Fibroblast of upper back skin (primary cell): ENCODE data around the gene FAM240A.
"Not testable (repeated sequence)": the region's sequence is repeated elsewhere in the genome, so short reads cannot be mapped to it uniquely, and the experiment has no call there.

ENCODE experiments used
- DNase-seq: peaks from one replicate; pipeline ENCODE4 v3.0.0-alpha.2; 2013

The FAM240A gene

GRCh38 chr3:46587268-46587667, 25.1 kb upstream of the FAM240A start:
- not testable (repeated sequence) for DNase-seq

- DNase-seq = no peak
Measured at GRCh38 chr3:46593274-46593862, 19.0 kb upstream of the FAM240A start.

DNA sequence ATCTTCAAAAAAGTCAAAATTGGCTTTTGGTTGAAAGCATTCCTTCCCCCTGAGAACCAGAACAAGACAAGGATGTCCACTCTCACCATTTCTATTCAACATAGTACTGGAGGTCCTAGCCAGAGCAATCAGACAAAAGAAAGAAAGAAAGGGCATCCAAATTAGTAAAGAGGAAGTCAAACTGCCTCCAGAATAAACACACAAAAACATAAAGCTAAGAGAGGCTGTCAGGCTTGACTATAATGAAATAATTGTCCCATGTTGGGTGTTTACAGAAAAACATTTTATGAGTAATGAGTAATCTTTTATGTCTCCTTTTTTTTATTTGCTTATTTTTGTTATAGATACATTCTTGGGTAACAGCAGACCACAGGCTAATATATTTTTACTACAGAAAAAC, 18.3 kb upstream of the FAM240A start:
- DNase-seq = no peak

GRCh38 chr3:46594723-46595122, 17.6 kb upstream of the FAM240A start:
- DNase-seq = no peak

GRCh38 chr3:46595819-46596314, 16.5 kb upstream of the FAM240A start:
- no peak for DNase-seq

DNA sequence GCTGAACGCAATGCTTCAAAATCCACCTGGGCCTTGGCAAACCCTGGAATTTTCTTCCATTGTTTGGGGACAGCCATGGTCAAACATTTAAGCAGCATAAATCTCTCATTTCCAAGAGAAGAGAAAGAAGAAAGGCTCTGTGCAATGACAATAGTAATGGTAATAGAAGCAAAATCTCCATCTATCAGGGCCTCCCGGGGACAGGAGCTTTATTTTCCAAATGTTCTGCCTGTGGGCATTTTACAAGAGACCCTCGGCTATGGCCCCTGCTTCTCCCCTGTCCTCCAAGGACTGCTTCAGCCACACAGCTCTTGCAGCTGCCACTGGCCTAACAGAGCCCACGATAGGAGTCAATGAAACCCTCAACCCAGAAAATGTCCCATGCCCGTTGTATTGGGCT, 12.7 kb upstream of the FAM240A start:
- no peak for DNase-seq

DNA sequence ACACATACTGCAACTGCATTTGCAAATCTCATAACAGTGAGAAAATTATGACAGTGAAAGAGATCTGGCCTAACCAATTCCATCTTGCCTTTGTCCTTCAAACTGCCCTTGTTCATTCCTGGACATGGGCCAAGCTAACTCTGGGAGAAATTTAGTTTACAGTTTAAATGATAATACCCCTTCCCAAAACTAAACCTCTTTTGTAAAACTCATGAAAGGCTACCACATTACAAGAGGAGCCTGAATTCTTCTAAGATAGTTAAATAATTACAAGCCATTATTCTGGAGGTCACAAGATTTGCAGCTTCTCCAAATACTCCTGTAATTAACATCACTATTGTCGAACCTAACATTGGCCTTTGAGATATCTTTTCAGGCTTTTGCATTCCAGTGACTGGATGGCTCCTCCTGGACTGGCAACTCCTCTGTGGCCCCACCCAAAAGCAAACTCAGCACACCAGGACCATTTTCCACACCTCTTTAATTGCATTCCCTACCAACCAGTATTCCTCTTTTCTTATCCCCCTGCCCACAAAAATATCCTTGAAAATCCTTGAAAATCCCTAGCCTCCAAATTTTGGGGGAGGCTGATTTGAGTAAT, 8.8 kb upstream of the FAM240A start:
- DNase-seq = no peak

DNA sequence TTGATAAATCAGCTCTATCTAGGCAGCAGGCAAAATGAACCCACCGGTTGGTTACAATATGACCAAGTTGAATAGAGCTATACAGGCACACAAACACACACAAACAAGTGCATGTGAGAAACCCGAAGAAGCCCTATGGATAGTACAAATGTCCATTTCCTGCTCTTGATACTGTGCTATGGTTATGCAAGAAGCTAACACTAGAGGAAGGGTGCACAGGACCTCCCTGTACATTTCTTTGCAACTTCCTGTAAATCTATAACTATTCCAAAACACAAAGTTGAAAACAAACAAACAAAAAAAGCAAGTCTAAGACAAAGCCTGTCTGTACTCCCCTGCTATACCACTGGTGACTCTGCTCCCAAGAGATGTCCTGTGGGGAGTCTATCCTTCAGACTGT, 8.2 kb upstream of the FAM240A start:
- no peak for DNase-seq

GRCh38 chr3:46607603-46608028, 4.7 kb upstream of the FAM240A start:
- DNase-seq = peak; percentile 12

DNA sequence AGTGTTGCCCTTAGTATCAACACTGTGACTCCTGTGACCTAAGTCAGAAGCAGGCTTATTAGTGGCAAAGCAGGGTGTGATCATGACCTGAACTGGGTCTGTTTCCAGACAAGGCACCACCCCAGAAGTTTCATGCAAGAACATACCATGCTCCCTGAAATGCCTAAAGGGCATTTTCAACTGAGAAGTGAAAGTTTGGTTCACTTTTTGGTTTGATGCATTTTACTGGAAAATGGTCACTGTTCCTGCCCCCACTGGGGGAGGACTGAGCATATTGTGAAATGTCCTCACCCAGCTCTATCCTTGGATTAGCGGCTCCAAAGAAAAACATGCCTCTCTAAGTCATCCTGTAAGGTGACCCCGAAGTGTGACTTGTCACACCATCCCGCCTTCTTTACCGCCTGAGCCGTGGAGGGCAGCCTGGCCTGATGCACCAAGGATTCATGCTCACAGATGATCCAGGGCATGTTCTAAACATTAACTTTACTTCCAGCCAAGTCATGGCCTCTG, 3.1 kb upstream of the FAM240A start:
- DNase-seq = no peak

DNA sequence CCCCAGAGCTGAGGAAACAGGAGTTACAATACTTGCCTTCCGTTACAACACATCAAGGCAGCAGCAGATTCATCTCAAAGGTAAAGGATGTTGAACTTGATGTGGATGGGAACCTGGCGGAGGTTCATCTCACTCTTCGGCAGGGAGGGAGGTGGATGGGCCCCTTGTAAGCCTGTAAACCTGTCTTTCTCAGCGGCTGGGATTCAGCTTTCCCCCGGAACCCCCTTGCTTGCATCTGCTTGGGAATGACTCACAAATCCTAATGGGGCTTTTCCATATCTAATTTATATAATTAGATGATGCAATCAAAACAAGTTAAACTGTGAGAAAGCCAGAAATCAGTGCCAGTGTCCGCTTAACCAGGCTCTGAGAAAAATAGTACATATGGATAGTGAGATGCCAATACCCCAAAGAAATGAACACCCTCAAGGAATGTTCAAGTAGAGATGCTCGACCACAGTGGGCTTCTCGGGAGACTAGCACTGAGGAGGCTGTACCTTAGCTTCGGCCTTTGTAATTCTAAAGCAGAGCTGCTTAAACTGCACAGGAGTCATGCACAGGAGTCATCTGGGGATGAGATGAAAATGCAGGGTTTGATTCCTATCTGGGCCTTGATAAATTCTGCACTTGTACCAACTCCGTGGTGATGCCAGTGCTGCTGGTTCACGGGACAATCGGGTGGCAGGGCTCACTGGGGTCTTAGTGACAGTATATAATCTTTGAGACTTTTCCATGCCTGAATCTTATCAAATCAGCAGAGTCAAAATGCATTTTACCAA, 2.2 kb upstream of the FAM240A start:
- no peak for DNase-seq

DNA sequence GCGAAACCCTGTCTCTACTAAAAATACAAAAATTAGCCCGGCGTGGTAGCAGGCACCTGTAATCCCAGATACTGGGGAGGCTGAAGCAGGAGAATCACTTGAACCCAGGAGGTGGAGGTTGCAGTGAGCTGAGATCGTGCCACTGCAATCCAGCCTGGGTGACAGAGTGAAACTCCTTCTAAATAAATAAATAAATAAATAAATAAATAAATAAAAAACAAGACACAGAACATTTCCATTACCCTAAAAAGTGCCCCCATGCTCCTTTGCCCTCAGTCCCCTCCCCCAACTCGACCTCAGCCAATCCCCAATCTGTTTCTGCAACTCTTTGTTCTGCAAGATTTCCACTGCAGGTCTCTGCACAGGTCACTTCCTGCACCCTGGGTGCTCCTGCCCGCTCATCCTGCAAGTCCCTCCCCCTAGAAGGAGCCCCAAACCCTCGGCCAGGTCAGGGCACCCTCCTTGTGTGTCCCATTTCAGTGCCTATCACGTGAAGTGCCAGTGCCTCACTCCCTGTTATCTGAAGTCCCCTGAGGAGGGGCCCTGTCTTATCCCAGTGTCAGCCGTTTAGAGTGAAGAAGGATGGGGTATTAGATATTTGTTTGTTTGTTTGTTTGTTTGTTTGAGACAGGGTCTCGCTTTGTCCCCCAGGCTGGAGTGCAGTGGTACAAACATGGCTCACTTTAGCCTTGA, 1.1 kb downstream of the FAM240A start:
- DNase-seq = no peak

GRCh38 chr3:46614431-46614830, 2.1 kb downstream of the FAM240A start:
- DNase-seq = no peak

DNA sequence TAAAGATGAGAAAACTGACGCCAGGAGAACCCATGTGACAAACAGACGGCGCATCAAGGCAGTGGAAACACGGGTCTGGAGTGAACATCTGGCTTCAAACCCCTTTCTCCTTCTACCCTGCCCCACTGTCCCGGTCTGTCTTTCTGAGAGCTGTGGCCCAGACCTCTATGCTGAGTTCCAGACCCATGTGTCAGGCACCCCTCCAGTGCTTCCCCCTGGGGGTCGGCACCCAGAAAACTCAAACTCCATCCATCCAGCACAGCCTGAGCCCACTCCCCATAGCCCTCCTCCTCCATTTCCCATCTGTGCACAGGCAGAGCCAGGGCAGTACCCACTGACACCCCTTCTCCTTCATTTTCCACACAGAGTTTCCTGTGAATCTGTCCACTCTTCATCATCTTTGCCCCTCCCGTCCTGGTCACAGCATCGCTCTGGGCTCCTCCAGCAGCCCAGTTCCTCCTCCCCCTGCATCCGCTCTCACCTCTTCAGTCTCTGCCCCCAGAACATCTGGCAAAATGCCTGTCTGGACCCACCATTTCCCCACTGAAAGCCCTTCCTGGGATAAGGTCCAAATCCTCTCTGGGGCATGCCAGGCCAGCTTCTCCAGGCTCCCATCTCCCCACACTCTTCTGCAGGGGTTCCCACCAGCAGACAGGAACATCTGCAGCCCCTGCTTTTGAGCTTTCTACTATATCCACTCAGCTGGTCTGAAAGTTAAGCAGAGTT, 2.9 kb downstream of the FAM240A start:
- DNase-seq = no peak

DNA sequence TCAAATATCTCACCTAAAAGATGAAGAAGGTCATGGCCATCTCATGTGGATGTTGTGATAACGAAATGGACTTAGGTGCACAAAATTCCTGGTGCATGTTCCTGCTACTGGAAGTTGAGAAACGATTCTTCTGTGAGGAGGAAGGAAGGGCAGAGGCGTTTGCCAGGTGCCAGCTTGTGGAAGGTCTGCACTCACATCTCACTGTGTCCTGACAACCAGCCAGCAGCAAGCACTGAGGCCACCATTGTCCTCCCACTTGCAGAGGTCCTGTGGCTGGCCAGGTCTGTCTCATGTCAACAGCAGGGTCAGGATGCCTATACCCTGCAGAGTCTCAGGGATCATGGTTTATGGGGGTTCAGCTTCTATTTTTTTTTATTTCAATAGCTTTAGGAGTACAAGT, 3.7 kb downstream of the FAM240A start:
- no peak for DNase-seq

DNA sequence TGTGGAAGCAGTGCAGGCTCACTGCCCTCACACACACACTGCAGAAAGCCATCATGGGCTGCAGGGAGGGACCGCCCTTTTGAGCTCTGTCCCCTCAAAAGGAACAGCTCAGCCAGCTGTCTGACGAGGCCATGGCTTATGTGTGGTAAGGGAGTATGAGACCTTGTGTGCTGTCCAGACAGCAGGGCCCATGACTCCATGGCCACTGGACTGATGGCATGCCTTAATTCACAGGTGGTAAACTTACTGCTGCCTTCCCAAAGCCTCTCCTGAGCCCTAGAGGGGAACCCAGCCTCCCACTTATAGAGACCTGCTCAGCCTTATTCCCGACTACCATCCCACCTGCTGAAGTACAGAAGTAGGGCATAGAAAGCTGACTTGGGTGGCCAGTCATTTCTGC, 5.6 kb downstream of the FAM240A start:
- no peak for DNase-seq

DNA sequence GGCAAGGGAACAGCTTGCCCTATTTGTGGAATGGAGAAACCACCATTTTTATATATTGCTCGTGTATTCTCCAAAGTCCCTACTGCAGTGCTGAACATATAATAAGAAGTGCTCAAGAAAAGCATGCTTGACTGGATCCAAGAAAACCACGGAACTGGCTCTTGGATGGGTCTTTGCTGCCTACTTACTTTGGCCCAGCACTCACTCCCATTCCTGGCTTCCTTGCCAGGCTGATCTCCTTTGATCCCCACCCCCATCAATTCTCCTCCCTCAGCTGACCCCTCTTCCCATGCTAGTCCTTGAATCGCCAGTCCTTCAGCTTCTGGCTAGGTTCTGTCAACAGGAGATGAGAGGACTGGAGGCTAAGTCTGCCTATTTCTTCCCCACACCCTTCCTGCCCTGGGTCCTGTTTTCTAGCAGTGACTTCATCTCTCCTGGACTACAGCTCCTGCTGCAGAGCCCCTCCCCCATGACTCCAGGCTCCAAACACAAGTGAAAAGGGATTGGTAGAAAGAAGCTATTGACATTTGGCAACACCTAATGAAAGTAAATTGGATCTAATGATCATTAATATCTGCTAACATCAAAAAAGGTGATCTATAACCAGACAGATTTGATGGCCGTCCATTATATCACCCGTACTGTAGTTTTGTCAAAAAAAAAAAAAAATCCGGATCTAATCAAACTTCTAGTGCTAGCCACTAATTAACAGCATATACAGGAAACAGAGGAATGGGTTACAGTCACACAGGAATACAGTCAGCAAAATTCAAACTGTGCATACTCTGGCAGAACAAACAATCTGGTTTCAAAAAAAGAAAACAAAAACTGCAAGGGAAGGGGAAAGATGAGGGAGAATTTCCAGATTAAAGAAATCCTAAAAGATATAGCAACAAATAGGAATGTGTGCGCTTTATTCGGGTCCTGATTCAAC, 7.8 kb downstream of the FAM240A start:
- no peak for DNase-seq

DNA sequence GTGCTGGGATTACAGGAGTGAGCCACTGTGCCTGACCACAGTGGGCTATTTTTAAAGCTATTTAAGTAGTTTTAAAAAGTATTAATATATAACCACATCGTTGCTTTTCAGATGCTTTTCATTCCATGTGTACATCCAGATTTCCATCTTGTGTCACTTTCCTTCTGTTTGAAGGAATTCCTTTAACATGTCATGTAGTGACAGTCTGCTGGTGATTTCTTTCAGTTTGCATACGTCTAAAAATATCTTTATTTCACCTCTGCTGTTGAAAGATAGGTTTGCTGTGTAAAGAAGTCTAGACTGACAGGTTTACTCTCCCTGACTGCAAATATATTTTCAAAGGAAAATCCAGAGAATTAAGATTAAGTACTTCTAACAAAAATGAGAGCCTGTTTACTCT, 12.2 kb downstream of the FAM240A start:
- no peak for DNase-seq

DNA sequence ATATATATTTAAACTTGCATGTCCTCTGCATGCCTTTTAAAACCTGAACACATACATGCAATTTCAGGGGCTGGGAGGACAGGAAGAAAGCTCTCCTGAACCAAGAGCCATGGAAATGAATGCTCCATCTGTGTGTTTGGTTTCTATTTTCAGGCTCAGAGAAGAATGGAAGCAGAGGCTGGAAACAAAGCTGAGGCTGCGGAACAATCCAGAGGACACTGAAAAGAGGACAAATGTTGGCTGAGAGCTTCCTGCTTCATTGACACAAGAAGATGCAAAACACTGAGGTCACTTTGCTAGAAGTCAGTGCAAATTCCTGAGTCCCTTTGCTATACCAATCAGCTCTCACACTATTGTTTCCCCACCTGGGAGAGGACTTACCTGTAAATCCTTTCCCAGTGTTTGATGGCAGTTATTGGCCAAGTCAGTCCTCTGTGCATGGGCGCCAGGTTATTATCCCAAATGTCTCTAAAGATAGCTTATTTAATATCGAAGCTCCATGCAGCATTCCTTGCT, 12.7 kb downstream of the FAM240A start:
- DNase-seq = no peak

DNA sequence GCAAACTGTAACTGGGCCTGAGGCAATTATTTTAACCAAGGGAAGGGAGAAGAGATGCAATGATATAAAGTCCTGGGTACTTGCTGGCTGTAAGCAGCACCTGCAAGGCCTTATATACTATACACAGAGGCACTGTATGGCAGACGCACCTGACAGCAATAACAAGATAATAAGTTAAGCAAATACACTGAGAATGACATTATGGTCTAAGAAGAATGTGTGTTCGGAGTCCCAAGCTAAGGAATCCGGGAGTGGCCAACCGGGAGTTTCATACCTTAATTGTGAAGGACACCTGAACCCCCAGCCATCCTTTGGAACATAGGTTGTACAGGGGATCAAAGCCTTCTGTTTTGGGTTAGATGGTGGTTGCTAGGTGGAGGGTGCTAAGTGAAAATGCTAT, 13.7 kb downstream of the FAM240A start:
- no peak for DNase-seq

- no peak for DNase-seq
Measured at GRCh38 chr3:46627078-46627477, 14.8 kb downstream of the FAM240A start.
